ENCODE data around the gene GTPBP1. TPM values are rescaled to one million over a fixed set of nuclear protein-coding genes. Genes with fewer than 3 reads are reported as not detected.

GTPBP1 gene
- total RNA-seq, 8 experiments from 2014 or later: 28.8 to 88.7 (median 35.1) TPM

- Histone ChIP-seq H3K4me1 (replicated peaks in 1 of 2) (peaks cover 27 to 35% of the 10 kb centered on the region in 2 donors), H3K4me3 (peak overlapping the region in 4 of 5 donors; percentile 3 to 99 (median 9)), H3K27ac (no peak overlapping the region)
- ATAC-seq (replicated peaks in 6 of 8): peak in 2 of 8 experiments; percentile 4
- 25 to 83% (median 48%) methylated on average over 1 to 3 of the region's 3 CpGs; no CpG with 5 or more reads in 3 of the 10 experiments for WGBS, 10 experiments
- in situ Hi-C loops (cut with MboI; ENCODE audit: low pct_unique_long_range_greater_than_20kb in 2 of 9, low sequenced_read_pairs in 9 of 9, unreplicated experiment in 9 of 9): no loop called here
These were observed 8.9 kb upstream of the GTPBP1 start for GRCh38 chr22:38696606-38697424.

DNA sequence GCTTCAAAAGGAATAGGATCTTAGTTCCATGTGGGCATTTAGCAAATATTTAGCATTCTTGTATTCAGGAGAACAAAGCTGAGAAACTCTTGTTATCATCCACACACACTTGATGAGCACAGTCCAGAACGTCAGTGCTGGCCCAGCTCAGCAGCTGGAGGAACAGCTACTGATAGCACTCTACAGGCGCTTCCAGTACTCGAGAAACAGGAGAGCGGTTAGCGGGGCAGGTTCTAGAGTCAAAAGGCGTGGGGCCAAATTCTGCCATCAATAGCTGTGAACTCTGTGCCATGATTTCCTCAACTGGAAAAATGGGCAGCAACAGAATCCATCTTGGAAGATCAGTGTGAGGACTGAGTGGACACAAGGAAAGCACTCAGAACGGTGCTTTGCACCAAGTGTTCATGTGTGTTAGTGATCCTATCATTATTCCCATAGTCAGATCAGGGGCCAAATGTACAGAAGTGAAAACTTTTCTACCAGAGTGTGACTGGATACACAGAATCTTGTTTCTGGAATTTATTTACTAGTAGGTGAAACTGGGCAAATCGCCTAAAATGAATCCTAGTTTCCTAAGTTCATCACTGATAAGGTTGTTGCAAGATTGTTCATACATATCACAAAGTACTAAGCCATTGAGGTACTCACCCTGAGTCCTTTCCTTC is 8.2 kb upstream of the GTPBP1 start:
- no peak overlapping the region for H3K27ac ChIP-seq
- H3K4me1 ChIP-seq (replicated peaks in 1 of 2): peaks cover 27 to 34% of the 10 kb centered on the region in 2 donors
- in situ Hi-C loops (cut with MboI; ENCODE audit: low pct_unique_long_range_greater_than_20kb in 2 of 9, low sequenced_read_pairs in 9 of 9, unreplicated experiment in 9 of 9): no loop called here
- ATAC-seq (replicated peaks in 6 of 8): no peak
- peak overlapping the region in 3 of 5 donors; percentile 77 to 99 (median 83) for H3K4me3 ChIP-seq
- WGBS, 10 experiments: 60 to 100% (median 86%) methylated on average over 1 to 7 of the region's 8 CpGs; no CpG with 5 or more reads in 3 of the 10 experiments

- 80 to 100% (median 93%) methylated on average over 1 to 9 of the region's 13 CpGs; no CpG with 5 or more reads in 1 of the 10 experiments for WGBS, 10 experiments
- peak overlapping the region; percentile 72 to 99 (median 83) for H3K4me3 ChIP-seq
These were observed 7.2 kb upstream of the GTPBP1 start for GRCh38 chr22:38698407-38699094.

GRCh38 chr22:38699143-38699542 is 6.6 kb upstream of the GTPBP1 start:
- 31 to 100% (median 68%) methylated on average over 1 to 5 of the region's 5 CpGs; no CpG with 5 or more reads in 2 of the 10 experiments for WGBS, 10 experiments
- H3K4me1 ChIP-seq (replicated peaks in 1 of 2): peaks cover 27 to 36% of the 10 kb centered on the region in 2 donors
- peak overlapping the region; percentile 72 to 99 (median 83) for H3K4me3 ChIP-seq
- no peak for ATAC-seq (replicated peaks in 6 of 8)
- in situ Hi-C loops (cut with MboI; ENCODE audit: low pct_unique_long_range_greater_than_20kb in 2 of 9, low sequenced_read_pairs in 9 of 9, unreplicated experiment in 9 of 9): no loop called here
- no peak overlapping the region for H3K27ac ChIP-seq

More at GRCh38 chr22:38698407-38699094, 7.2 kb upstream of the GTPBP1 start:
- no peak for ATAC-seq (replicated peaks in 6 of 8)
- Histone ChIP-seq H3K27ac (no peak overlapping the region), H3K4me1 (replicated peaks in 1 of 2) (peaks cover 27 to 36% of the 10 kb centered on the region in 2 donors)
- in situ Hi-C loops (cut with MboI; ENCODE audit: low pct_unique_long_range_greater_than_20kb in 2 of 9, low sequenced_read_pairs in 9 of 9, unreplicated experiment in 9 of 9): no loop called here

- Histone ChIP-seq H3K27ac (peak overlapping the region in 1 of 2 donors; percentile 92), H3K4me3 (peak overlapping the region; percentile 72 to 99 (median 83)), H3K4me1 (replicated peaks in 1 of 2) (peaks cover 31 to 40% of the 10 kb centered on the region in 2 donors)
- WGBS, 10 experiments: 0 to 18% (median 0%) methylated on average over 1 to 6 of the region's 6 CpGs; no CpG with 5 or more reads in 3 of the 10 experiments
- no peak for ATAC-seq (replicated peaks in 6 of 8)
- in situ Hi-C loops (cut with MboI; ENCODE audit: low pct_unique_long_range_greater_than_20kb in 2 of 9, low sequenced_read_pairs in 9 of 9, unreplicated experiment in 9 of 9): no loop called here
These were observed 6.0 kb upstream of the GTPBP1 start for GRCh38 chr22:38699784-38700183.

DNA sequence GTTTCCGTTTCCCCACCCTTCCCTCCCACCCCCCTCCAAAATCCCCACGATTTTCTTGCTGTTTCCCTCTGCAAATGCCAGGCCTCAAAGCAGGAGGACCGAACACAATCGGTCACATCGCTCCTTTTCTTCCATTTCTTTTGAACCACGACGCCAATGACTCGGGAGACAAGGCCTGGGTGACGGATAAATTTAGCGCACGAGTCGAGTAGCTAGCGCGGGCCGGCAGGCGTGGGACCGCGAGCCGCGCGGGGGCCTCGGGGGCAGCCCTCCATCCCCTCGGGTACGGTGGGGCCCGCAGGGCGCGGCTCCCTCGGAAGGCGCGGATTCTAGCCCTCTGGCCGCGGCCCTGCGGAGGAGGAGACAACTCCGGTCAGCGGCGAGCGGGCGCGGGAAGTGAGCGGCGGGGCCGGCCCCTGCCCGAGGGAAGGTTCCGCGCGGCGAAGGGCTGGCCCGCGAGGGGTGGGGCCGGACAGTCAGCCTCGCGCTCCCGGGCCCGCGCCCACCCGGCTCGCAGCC is 5.4 kb upstream of the GTPBP1 start:
- in situ Hi-C loops (cut with MboI; ENCODE audit: low pct_unique_long_range_greater_than_20kb in 2 of 9, low sequenced_read_pairs in 9 of 9, unreplicated experiment in 9 of 9): no loop called here
- H3K4me3 ChIP-seq: peak overlapping the region; percentile 72 to 99 (median 83)
- ATAC-seq (replicated peaks in 6 of 8): peak in 3 of 8 experiments; percentile 37 to 45 (median 44)
- WGBS, 10 experiments: 0 to 5% (median 0%) methylated on average over 3 to 15 of the region's 57 CpGs; no CpG with 5 or more reads in 4 of the 10 experiments
- H3K27ac ChIP-seq: peak overlapping the region; percentile 90 to 92
- peaks cover 32 to 41% of the 10 kb centered on the region in 2 donors for H3K4me1 ChIP-seq (replicated peaks in 1 of 2)

- WGBS, 10 experiments: 0 to 30% (median 3%) methylated on average over 2 to 21 of the region's 94 CpGs; no CpG with 5 or more reads in 5 of the 10 experiments
- H3K4me3 ChIP-seq: peak within 1 kb of the TSS; percentile 72 to 99 (median 83)
- H3K4me1 ChIP-seq (replicated peaks in 1 of 2): peaks cover 32 to 41% of the 10 kb centered on the region in 2 donors
- ATAC-seq (replicated peaks in 6 of 8): peak; percentile 35 to 52 (median 48)
- peak within 1 kb of the TSS; percentile 90 to 92 for H3K27ac ChIP-seq
- in situ Hi-C loops (cut with MboI; ENCODE audit: low pct_unique_long_range_greater_than_20kb in 2 of 9, low sequenced_read_pairs in 9 of 9, unreplicated experiment in 9 of 9): no loop called here
These were observed 4.7 kb upstream of the GTPBP1 start, which contains the start of gene JOSD1 for GRCh38 chr22:38700789-38701628. JOSD1 (minus strand) TSS chr22:38700943; CDS start chr22:38699987, 956 bp downstream.

DNA sequence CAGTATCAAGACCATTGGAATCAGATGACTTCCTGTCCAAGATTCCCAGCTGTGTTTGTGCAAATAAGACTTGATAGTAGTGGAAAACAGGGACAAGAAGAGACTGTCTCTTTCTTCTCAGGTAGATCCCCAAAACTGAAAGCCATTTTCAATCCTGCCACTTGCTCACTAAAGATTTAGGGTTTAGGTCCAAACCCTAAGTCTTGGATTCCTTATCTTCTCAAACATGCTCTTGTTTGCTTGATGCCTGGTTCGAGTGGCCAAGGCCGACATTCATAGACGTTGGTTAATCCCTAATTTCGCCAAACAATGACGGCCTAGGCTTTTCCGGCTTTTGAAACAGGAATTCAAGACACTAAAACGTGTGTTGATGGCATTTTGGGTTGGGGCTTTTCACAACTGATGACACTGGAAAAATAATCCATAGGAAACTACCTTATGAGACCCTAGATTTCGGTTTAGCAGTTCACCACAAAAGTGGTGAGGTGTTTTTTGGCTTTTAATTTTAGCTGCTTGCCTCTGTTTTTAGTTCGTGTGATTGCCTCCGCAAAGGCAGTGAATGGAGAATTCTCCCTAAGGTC is 1.0 kb upstream of the GTPBP1 start:
- WGBS, 10 experiments: 0 to 39% (median 17%) methylated on average over 3 to 10 of the region's 10 CpGs
- no peak for ATAC-seq (replicated peaks in 6 of 8)
- in situ Hi-C loops (cut with MboI; ENCODE audit: low pct_unique_long_range_greater_than_20kb in 2 of 9, low sequenced_read_pairs in 9 of 9, unreplicated experiment in 9 of 9): no loop called here
- Histone ChIP-seq H3K27ac (peak overlapping the region; percentile 50 to 60), H3K4me1 (replicated peaks in 1 of 2) (peaks cover 8 to 24% of the 10 kb centered on the region in 2 donors), H3K4me3 (peak overlapping the region; percentile 29 to 37 (median 31))

DNA sequence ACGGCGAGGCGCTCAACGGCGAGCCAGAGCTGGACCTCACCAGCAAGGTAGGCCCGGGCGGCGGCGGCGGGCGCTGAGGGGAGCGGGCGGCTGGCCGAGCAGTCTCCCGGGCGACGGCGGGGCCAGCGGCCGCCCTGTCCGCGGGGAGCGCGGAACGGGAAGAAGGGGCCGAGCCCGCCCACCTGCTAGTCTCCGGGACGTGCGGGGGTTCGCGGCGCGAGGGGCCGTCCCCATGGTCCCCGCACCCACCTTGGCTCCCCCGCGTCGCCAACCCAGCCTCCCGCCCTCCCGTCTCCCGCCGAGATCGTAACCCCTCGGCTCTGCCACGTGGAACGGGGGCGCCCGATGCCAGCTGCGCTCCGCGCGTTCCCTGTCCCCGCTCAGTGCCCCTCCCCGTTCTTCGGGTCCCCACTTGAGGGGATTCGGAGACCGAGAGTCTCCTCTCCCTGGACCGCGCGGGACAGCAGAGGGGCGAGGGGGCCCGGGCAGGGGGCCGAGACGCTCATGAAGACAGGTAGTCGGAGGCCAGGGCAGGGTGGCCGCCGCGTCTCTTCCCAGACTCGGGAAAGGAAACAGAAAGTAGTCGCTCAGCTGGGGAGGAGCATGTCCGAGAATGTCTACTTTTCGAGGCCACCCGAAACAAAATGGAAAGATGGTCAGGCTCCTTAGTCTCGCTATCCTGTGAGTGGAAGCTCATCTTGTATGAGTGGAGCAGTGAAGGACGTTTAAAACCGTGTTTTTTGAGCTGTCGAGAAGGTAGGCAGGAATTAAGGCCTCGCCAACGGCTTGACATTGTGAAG is 557 bp downstream of the GTPBP1 start:
- H3K4me1 ChIP-seq (replicated peaks in 1 of 2): peaks cover 8 to 24% of the 10 kb centered on the region in 2 donors
- peak overlapping the region; percentile 73 to 93 (median 90) for H3K4me3 ChIP-seq
- H3K27ac ChIP-seq: peak overlapping the region; percentile 91
- WGBS, 10 experiments: 0 to 10% (median 0%) methylated on average over 2 to 11 of the region's 80 CpGs; no CpG with 5 or more reads in 2 of the 10 experiments
- in situ Hi-C loops (cut with MboI; ENCODE audit: low pct_unique_long_range_greater_than_20kb in 2 of 9, low sequenced_read_pairs in 9 of 9, unreplicated experiment in 9 of 9): no loop called here
- ATAC-seq (replicated peaks in 6 of 8): peak; percentile 0 to 16 (median 12)

- peaks cover 8 to 20% of the 10 kb centered on the region in 2 donors for H3K4me1 ChIP-seq (replicated peaks in 1 of 2)
- peak overlapping the region; percentile 73 to 93 (median 90) for H3K4me3 ChIP-seq
- H3K27ac ChIP-seq: no peak overlapping the region
- WGBS, 10 experiments: 0 to 20% (median 0%) methylated on average over 1 to 4 of the region's 4 CpGs; no CpG with 5 or more reads in 1 of the 10 experiments
- in situ Hi-C loops (cut with MboI; ENCODE audit: low pct_unique_long_range_greater_than_20kb in 2 of 9, low sequenced_read_pairs in 9 of 9, unreplicated experiment in 9 of 9): no loop called here
- no peak for ATAC-seq (replicated peaks in 6 of 8)
These were observed 1.1 kb downstream of the GTPBP1 start for GRCh38 chr22:38706901-38707195.

DNA sequence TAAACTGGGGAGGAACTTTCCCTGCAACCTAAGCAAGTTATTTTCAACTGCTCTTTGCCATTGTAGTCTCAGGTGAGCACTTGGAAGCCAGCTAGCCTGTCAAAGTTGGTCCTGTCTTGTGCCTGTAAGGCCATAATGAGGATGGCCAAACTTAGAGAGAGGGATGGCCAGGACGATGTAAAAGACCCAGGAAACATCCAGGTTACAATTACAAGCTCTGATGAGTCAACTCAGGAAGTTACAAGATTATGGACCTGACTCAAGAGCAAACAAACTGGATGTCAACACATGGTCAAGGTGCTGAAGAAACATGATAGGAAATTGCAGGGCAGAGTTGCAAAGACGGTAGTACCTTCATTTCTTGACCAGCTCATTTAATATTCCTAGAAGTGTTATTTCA is 1.6 kb downstream of the GTPBP1 start:
- WGBS, 10 experiments: 13 to 83% (median 55%) methylated on average over 1 to 2 of the region's 2 CpGs; no CpG with 5 or more reads in 2 of the 10 experiments
- ATAC-seq (replicated peaks in 6 of 8): no peak
- peaks cover 8 to 20% of the 10 kb centered on the region in 2 donors for H3K4me1 ChIP-seq (replicated peaks in 1 of 2)
- peak overlapping the region in 4 of 5 donors; percentile 73 to 93 (median 87) for H3K4me3 ChIP-seq
- in situ Hi-C loops (cut with MboI; ENCODE audit: low pct_unique_long_range_greater_than_20kb in 2 of 9, low sequenced_read_pairs in 9 of 9, unreplicated experiment in 9 of 9): no loop called here
- no peak overlapping the region for H3K27ac ChIP-seq

All from motor neuron (in vitro differentiated cells).